Measurements from ENCODE around the gene C2orf80.

GRCh38 chr2:208207769-208208168 lies 17.9 kb upstream of the C2orf80 start:
- no peak for TF ChIP-seq CTCF (IDR thresholded peaks at IDR 0.05)
- no peak for TF ChIP-seq EZH2 (IDR thresholded peaks at IDR 0.05)
